ENCODE measurements around the gene THRA. TPM values are rescaled to one million over a fixed set of nuclear protein-coding genes. Genes with fewer than 3 reads are reported as not detected.
A peak's percentile ranks its signal among the peaks of the same experiment; 100 is the strongest.

Gene THRA
- total and polyA plus RNA-seq, 9 of the 15 experiments (the other 6 are each of a cell fraction or from before 2014, with no cell fraction given) = 0.34 to 23.4 (median 12.7) TPM

DNA sequence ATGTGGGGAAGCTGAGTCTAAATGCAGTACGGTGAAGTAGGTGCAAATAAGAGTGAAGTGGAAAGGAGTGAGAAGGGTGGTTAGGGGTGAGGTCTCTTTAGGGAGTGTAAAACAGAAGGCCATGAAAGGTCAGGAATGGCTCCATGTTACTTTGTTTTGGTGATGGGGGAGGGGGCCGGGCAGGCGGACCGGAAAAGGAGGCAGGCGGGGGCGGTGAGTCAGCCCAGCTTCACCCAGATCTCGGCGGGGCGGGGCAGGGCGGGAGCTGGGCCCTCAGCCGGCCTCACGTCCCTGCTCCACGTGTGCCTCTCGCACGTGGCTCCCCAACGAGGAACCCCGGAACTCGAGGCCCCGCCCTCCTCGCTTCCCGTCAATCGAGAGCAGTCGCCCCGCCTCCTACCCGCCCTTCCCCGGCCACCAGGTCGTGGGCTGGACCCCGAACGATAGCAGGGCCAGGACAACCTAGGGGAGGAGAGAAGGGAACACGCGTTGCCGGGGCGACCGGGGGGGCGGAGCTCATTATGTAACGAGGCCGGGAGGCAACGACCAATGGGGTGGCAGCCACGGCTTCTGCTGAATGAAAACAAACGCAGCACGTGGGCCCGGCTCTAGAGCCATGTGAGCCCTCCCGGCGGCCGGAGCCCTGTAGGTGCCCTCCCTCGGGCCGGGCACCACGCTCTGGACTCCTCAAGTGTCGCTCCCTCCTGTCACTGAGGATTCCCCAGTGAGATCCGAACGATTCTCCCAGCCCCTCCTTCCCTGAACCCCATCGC lies 36.3 kb downstream of the THRA start (continued):
- no peak for TF ChIP-seq SIRT6 (IDR thresholded peaks at IDR 0.05; ENCODE audit: low read depth, low read length)
- TF ChIP-seq SMAD3 (CRISPR knock-in tag; conservative IDR thresholded peaks at IDR 0.05) = no peak
- TF ChIP-seq, protein P1, sequence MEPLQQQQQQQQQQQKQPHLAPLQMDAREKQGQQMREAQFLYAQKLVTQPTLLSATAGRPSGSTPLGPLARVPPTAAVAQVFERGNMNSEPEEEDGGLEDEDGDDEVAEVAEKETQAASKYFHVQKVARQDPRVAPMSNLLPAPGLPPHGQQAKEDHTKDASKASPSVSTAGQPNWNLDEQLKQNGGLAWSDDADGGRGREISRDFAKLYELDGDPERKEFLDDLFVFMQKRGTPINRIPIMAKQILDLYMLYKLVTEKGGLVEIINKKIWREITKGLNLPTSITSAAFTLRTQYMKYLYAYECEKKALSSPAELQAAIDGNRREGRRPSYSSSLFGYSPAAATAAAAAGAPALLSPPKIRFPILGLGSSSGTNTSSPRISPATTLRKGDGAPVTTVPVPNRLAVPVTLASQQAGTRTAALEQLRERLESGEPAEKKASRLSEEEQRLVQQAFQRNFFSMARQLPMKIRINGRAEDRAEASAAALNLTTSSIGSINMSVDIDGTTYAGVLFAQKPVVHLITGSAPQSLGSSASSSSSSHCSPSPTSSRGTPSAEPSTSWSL (CRISPR knock-in tag; IDR thresholded peaks at IDR 0.05; ENCODE audit: borderline replicate concordance) = no peak
- peak; percentile 21; the same call in 1 of the 2 replicates for TF ChIP-seq SMAD4 (CRISPR knock-in tag; conservative IDR thresholded peaks at IDR 0.05)
- TF ChIP-seq TSC22D4 (tag; IDR thresholded peaks at IDR 0.05) = no peak
- no peak for TF ChIP-seq PTBP1 (IDR thresholded peaks at IDR 0.05; ENCODE audit: low read depth, low read length)
- peak; percentile 77 for TF ChIP-seq ATF7 (IDR thresholded peaks at IDR 0.05)
- no peak; the same call in none of the 2 replicates for TF ChIP-seq SUPT5H (IDR thresholded peaks at IDR 0.05)
- TF ChIP-seq BCL6 (CRISPR knock-in tag; IDR thresholded peaks at IDR 0.05) = no peak
- TF ChIP-seq, protein P2, sequence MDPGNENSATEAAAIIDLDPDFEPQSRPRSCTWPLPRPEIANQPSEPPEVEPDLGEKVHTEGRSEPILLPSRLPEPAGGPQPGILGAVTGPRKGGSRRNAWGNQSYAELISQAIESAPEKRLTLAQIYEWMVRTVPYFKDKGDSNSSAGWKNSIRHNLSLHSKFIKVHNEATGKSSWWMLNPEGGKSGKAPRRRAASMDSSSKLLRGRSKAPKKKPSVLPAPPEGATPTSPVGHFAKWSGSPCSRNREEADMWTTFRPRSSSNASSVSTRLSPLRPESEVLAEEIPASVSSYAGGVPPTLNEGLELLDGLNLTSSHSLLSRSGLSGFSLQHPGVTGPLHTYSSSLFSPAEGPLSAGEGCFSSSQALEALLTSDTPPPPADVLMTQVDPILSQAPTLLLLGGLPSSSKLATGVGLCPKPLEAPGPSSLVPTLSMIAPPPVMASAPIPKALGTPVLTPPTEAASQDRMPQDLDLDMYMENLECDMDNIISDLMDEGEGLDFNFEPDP (CRISPR knock-in tag; IDR thresholded peaks at IDR 0.05) = no peak
- TF ChIP-seq HMG20A (CRISPR knock-in tag; conservative IDR thresholded peaks at IDR 0.05) = no peak
- TF ChIP-seq USF1 (CRISPR knock-in tag; IDR thresholded peaks at IDR 0.05) = peak; percentile 87
- TF ChIP-seq RBM39 (optimal IDR thresholded peaks at IDR 0.05; ENCODE audit: low read depth, low read length) = peak; percentile 57
- peak; percentile 62 for TF ChIP-seq RAD51 (IDR thresholded peaks at IDR 0.05; ENCODE audit: borderline replicate concordance, low read depth)
- TF ChIP-seq, protein P3, sequence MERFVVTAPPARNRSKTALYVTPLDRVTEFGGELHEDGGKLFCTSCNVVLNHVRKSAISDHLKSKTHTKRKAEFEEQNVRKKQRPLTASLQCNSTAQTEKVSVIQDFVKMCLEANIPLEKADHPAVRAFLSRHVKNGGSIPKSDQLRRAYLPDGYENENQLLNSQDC (CRISPR knock-in tag; IDR thresholded peaks at IDR 0.05) = no peak
- no peak for TF ChIP-seq PML (IDR thresholded peaks at IDR 0.05; ENCODE audit: low read length)
- TF ChIP-seq CEBPB (tag; IDR thresholded peaks at IDR 0.05) = no peak
- TF ChIP-seq NR2C2 (CRISPR knock-in tag; IDR thresholded peaks at IDR 0.05) = no peak
- TF ChIP-seq NR2C2 (tag; IDR thresholded peaks at IDR 0.05) = peak; percentile 85
- no peak for TF ChIP-seq CBFB (CRISPR knock-in tag; IDR thresholded peaks at IDR 0.05)
- peak; percentile 67; the same call in 1 of the 2 replicates for TF ChIP-seq ZBED1 (IDR thresholded peaks at IDR 0.05)
- 0 out of 2 replicates have a peak, but pooled peaks have one; percentile 12 for TF ChIP-seq ZNF561 (CRISPR knock-in tag; conservative IDR thresholded peaks at IDR 0.05)
- TF ChIP-seq, protein P4, sequence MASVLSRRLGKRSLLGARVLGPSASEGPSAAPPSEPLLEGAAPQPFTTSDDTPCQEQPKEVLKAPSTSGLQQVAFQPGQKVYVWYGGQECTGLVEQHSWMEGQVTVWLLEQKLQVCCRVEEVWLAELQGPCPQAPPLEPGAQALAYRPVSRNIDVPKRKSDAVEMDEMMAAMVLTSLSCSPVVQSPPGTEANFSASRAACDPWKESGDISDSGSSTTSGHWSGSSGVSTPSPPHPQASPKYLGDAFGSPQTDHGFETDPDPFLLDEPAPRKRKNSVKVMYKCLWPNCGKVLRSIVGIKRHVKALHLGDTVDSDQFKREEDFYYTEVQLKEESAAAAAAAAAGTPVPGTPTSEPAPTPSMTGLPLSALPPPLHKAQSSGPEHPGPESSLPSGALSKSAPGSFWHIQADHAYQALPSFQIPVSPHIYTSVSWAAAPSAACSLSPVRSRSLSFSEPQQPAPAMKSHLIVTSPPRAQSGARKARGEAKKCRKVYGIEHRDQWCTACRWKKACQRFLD (CRISPR knock-in tag; IDR thresholded peaks at IDR 0.05) = peak; percentile 89
- no peak for TF ChIP-seq ZBTB12 (CRISPR knock-in tag; IDR thresholded peaks at IDR 0.05)

All from K562 (cell line).